Mucosa of descending colon (tissue), 3 donors: ENCODE data around the gene RTN4R. TPM values are rescaled to one million over a fixed set of nuclear protein-coding genes. Genes with fewer than 3 reads are reported as not detected.

Source experiments
- ATAC-seq: fragments of 200-7000 bp; cut with Tn5 transposase; one replicate; pipeline ENCODE4 v1.9.1; 2020; ENCODE audit warnings: mild to moderate bottlenecking, moderate library complexity
- DNase-seq, 3 donors: peaks; one replicate each; pipeline ENCODE4 v3.0.0-alpha.2; 2020
- H3K36me3 ChIP-seq: fragments of 200-600 bp; one replicate; pipeline ENCODE4 v1.8.0; 2021; ENCODE audit warnings: low read depth, mild to moderate bottlenecking
- H3K4me1 ChIP-seq: fragments of 200-600 bp; one replicate; pipeline ENCODE4 v1.8.0; 2021; ENCODE audit warnings: low read depth, mild to moderate bottlenecking
- H3K4me3 ChIP-seq: fragments of 200-600 bp; one replicate; pipeline ENCODE4 v1.8.0; 2021; ENCODE audit warnings: mild to moderate bottlenecking
- H3K9me3 ChIP-seq: fragments of 200-600 bp; one replicate; pipeline ENCODE4 v1.8.0; 2021; ENCODE audit warnings: mild to moderate bottlenecking
- intact Hi-C, 2 donors: fragments of 100-400 bp; cut with DNase I in 1 of 2; cut with micrococcal nuclease in 1 of 2; formaldehyde crosslinking; loops; one replicate each; pipeline versions ENCODE4 v1.11.0 to v1.11.1; 2022; cut with DNase I, micrococcal nuclease
- total RNA-seq, 3 donors: library from RNA; stranded (reverse); fragmentation: NEBNext Ultra II Directional in 2 of 3; extraction: Animal tissue kit (Norgen Biotek cat#: 25700) in 2 of 3; gene quantifications; one replicate each; pipeline versions ENCODE4 v1.2.1 to v1.2.4, GENCODE V29; 2021 to 2023
- TF ChIP-seq, protein P1 (sequence below): fragments of 200-600 bp; IDR thresholded peaks from one replicate; pipeline ENCODE4 v1.8.0; 2022; ENCODE audit warnings: antibody characterized with exemption, mild to moderate bottlenecking
- donor health status: DM: no; HTN: no; CAD: no; lungs with moderate emphysema.
- donor health status: DM: no; HTN: no; CAD: no.
- donor health status: DM: no; HTN: yes; CAD: no.

The RTN4R gene
- total RNA-seq, 3 donors from 2014 or later: 1.6 to 3.5 (median 2.5) TPM

DNA sequence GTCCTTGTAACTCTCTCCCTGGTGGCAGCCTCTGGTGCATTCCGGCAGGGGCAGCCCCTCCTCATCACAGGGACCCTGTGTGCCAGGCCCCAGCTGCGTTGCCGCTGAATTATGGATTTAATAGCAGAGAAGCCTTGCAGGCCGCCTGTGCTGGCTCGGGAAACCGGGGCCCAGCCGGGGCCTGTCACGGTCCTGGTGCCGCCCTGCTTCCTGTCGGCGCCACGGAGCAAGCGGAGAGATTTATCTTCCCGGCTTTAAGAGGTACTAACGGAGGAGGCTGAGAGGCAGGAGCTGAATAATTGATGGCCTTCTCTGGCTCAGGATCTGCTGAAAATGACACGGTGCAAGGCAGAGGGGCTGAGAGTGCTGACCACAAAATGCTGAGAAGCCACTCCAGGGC lies 63.3 kb downstream of the RTN4R start:
- DNase-seq: no peak
- Histone ChIP-seq H3K36me3 (no peaks in the 10 kb centered on the region), H3K4me1 (peaks cover 5% of the 10 kb centered on the region), H3K4me3 (no peak overlapping the region), H3K9me3 (no peaks in the 10 kb centered on the region)
- intact Hi-C loops: no loop called here
- TF ChIP-seq, protein P1, sequence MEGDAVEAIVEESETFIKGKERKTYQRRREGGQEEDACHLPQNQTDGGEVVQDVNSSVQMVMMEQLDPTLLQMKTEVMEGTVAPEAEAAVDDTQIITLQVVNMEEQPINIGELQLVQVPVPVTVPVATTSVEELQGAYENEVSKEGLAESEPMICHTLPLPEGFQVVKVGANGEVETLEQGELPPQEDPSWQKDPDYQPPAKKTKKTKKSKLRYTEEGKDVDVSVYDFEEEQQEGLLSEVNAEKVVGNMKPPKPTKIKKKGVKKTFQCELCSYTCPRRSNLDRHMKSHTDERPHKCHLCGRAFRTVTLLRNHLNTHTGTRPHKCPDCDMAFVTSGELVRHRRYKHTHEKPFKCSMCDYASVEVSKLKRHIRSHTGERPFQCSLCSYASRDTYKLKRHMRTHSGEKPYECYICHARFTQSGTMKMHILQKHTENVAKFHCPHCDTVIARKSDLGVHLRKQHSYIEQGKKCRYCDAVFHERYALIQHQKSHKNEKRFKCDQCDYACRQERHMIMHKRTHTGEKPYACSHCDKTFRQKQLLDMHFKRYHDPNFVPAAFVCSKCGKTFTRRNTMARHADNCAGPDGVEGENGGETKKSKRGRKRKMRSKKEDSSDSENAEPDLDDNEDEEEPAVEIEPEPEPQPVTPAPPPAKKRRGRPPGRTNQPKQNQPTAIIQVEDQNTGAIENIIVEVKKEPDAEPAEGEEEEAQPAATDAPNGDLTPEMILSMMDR: no peak
- no peak for ATAC-seq

DNA sequence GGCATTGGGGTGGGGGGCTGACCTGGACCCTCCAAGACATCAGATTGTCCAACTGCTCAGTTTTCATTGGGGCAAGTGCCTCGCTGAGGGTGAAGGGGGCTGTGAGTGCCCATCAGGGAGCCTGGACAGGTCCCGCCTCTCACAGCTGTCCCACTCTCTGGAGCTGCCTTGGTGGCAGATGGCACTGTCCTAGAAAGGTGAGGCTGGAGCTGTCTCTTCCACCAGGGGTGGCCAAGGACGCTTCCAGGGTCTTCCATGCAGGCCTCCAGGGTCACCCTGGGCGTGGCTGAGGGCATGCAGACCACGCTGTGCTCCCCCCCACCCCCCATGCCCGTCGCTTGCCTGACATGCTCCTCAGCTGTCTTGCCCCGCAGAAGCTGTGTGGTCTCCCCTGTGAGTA lies 63.8 kb downstream of the RTN4R start:
- no peak for ATAC-seq
- no peaks in the 10 kb centered on the region for H3K9me3 ChIP-seq

DNA sequence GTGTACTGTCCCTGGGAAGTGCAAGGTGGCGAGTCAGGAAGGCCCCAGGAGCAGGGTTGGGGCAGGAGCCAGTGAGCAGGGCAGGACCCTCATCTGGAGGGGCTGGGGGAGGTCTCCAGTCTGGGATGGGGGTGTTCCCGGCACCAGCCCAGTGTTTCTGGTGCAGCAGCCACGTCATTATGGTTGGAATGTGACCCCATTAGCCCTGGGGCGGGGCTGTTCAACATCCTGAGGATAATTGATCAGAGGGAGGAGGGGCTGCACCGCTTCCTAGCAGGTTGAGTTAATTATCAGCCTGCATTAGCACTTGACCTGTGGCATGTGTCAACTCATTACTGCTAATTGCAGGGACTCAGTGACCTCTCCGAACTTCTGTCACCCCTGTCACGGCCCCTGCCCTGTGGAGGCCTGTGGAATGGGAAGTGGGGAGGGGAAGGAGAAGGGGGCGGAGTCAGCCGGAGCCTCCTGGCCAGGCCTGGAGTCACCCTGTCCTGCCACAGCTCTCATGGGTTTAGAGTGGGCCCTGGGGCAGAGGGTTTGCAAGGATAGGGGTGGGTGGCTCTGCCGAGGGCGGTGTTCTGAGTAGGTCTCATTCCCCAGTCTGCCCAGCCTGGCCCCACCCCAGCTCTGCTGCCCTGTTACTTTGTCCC lies 64.4 kb downstream of the RTN4R start:
- H3K4me1 ChIP-seq: peaks cover 5% of the 10 kb centered on the region
- no peak overlapping the region for H3K4me3 ChIP-seq
- H3K36me3 ChIP-seq: no peaks in the 10 kb centered on the region
- ATAC-seq: no peak
- intact Hi-C loops: no loop called here
- TF ChIP-seq, protein P1: no peak
- no peak for DNase-seq
- no peaks in the 10 kb centered on the region for H3K9me3 ChIP-seq

More for the DNA sequence above, 63.8 kb downstream of the RTN4R start:
- Histone ChIP-seq H3K4me3 (no peak overlapping the region), H3K4me1 (peaks cover 5% of the 10 kb centered on the region), H3K36me3 (no peaks in the 10 kb centered on the region)
- TF ChIP-seq, protein P1: no peak
- intact Hi-C loops: no loop called here
- no peak for DNase-seq

DNA sequence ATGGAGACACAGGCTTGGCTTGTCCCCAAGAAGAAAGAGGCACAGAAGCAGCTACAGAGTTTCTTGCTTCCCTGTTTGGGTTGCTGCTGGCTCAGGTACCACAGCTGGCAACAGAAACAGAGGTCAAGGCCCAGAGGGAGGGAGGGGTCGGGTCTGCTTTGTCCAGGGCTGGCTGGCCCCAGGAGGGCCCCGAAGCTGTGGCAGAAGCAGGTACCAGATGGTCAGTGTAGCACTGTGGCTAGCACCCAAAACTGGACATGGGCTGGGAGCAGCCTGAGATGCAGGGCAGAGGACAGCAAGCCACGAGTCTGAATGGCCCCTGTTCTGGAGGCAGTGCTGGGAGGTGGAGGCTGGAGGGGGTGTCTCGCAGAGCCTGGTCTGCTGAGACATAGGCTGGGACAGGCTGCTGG lies 65.0 kb downstream of the RTN4R start:
- Histone ChIP-seq H3K4me3 (no peak overlapping the region), H3K36me3 (no peaks in the 10 kb centered on the region), H3K9me3 (no peaks in the 10 kb centered on the region), H3K4me1 (peaks cover 5% of the 10 kb centered on the region)
- TF ChIP-seq, protein P1: no peak
- ATAC-seq (no peak), DNase-seq (no peak)
- intact Hi-C loops: no loop called here

DNA sequence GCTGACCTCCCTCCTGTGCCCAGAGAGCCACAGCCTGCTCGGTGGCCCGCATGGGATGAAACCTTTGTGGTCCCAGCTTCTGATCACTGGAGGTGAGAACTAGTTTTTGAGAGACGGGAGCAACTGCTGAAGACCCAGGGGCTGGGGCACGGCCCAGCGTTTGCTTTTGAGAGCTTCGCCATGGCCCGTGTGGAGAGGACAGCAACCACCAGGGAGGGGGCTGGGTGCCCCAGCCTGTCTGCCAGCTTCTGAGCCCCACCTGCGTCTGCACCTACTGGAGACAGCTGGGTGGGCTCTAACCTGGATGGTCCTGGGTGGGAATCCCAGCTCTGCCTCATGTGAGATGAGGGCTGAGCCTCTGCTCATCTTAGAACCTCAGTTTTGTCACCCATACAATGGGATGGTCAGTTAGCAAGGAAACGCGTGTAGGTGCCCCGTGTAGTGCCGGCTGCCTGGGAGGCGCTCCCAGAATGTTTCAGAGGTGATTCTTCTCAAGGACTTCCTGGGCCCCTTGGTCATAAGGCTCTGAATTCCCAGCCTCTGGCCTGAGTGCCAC lies 66.2 kb downstream of the RTN4R start:
- Histone ChIP-seq H3K36me3 (no peaks in the 10 kb centered on the region), H3K9me3 (no peaks in the 10 kb centered on the region), H3K4me1 (peaks cover 2% of the 10 kb centered on the region), H3K4me3 (no peak overlapping the region)
- intact Hi-C loops: no loop called here
- no peak for ATAC-seq
- DNase-seq: no peak
- TF ChIP-seq, protein P1: no peak
